GM21381 (cell line): ENCODE data around the gene NMRAL1.

ENCODE experiments used
- ATAC-seq: cut with Tn5 transposase; IDR thresholded peaks from one replicate; pipeline ENCODE4 v1.9.1; 2021; ENCODE audit warnings: mild to moderate bottlenecking, moderate library complexity; ENCODE audit not compliant: unreplicated experiment

Gene NMRAL1

GRCh38 chr16:4505356-4506147, 31.1 kb upstream of the NMRAL1 start:
- ATAC-seq, result peak; percentile 69

- no peak for ATAC-seq
These were observed 26.6 kb upstream of the NMRAL1 start for GRCh38 chr16:4501071-4501478.

- no peak for ATAC-seq
These were observed 25.8 kb upstream of the NMRAL1 start for GRCh38 chr16:4500272-4500671.

- no peak for ATAC-seq
These were observed 24.8 kb upstream of the NMRAL1 start for GRCh38 chr16:4499196-4499555.

GRCh38 chr16:4498546-4499195, 24.2 kb upstream of the NMRAL1 start:
- ATAC-seq, result no peak

- no peak for ATAC-seq
These were observed 21.9 kb upstream of the NMRAL1 start for GRCh38 chr16:4496305-4496704.

GRCh38 chr16:4495766-4496165, 21.3 kb upstream of the NMRAL1 start:
- no peak for ATAC-seq

- ATAC-seq, result no peak
These were observed 20.5 kb upstream of the NMRAL1 start for GRCh38 chr16:4494746-4495490.

GRCh38 chr16:4491898-4492297, 17.5 kb upstream of the NMRAL1 start:
- ATAC-seq, result no peak

GRCh38 chr16:4489030-4489429, 14.6 kb upstream of the NMRAL1 start:
- ATAC-seq, result no peak

GRCh38 chr16:4488499-4488967, 14.1 kb upstream of the NMRAL1 start:
- ATAC-seq, result no peak

GRCh38 chr16:4487955-4488498, 13.6 kb upstream of the NMRAL1 start:
- ATAC-seq, result no peak

GRCh38 chr16:4486126-4486893, 11.9 kb upstream of the NMRAL1 start:
- no peak for ATAC-seq

- no peak for ATAC-seq
These were observed 7.5 kb upstream of the NMRAL1 start for GRCh38 chr16:4481963-4482362.

GRCh38 chr16:4481526-4481925, 7.1 kb upstream of the NMRAL1 start:
- ATAC-seq, result no peak

- no peak for ATAC-seq
These were observed 3.5 kb upstream of the NMRAL1 start for GRCh38 chr16:4477966-4478365.

GRCh38 chr16:4475880-4476788, 1.7 kb upstream of the NMRAL1 start, which contains the start of gene HMOX2:
HMOX2 (plus strand) TSS chr16:4476398; CDS start chr16:4505525, 29,127 bp downstream.
- peak; percentile 81 for ATAC-seq

- ATAC-seq, result no peak
These were observed 1.5 kb downstream of the NMRAL1 start for GRCh38 chr16:4472880-4473279.

GRCh38 chr16:4471869-4472268, 2.6 kb downstream of the NMRAL1 start:
- no peak for ATAC-seq

GRCh38 chr16:4468972-4469371, 5.5 kb downstream of the NMRAL1 start:
- no peak for ATAC-seq
